WERI-Rb-1 (cell line): ENCODE results near the gene RGS11.
"Not testable (repeated sequence)": the region's sequence is repeated elsewhere in the genome, so short reads cannot be mapped to it uniquely, and the experiment has no call there.

Experiments used
- DNase-seq: peaks from one replicate; pipeline ENCODE4 v3.0.0-alpha.2; 2020
- H3K27ac ChIP-seq: fragments of 250-450 bp; sonication (Bioruptor Pico); 2 replicates; pipeline ENCODE4 v1.5.1; 2020; ENCODE audit warnings: mild to moderate bottlenecking, moderate library complexity
- H3K27me3 ChIP-seq: fragments of 250-450 bp; sonication (Bioruptor Pico); 2 replicates; pipeline ENCODE4 v1.5.1; 2021; ENCODE audit warnings: mild to moderate bottlenecking, low read depth, moderate library complexity; ENCODE audit not compliant: insufficient read depth, severe bottlenecking
- H3K36me3 ChIP-seq: fragments of 250-450 bp; sonication (Bioruptor Pico); 2 replicates; pipeline ENCODE4 v1.5.1; 2020; ENCODE audit warnings: mild to moderate bottlenecking, moderate library complexity
- H3K4me3 ChIP-seq: 2 replicates; pipeline ENCODE4 v1.5.1; 2011; ENCODE audit warnings: low read depth, mild to moderate bottlenecking, control low read depth, low read length
- H3K9me3 ChIP-seq: fragments of 250-450 bp; sonication (Bioruptor Pico); 2 replicates; pipeline ENCODE4 v1.5.1; 2021; ENCODE audit warnings: mild to moderate bottlenecking, moderate library complexity; ENCODE audit not compliant: severe bottlenecking
- CTCF ChIP-seq: IDR thresholded peaks from 2 replicates; pipeline ENCODE4 v1.5.1; 2011; ENCODE audit warnings: low read depth, mild to moderate bottlenecking, control low read depth, inconsistent platforms, low read length

Gene RGS11

GRCh38 chr16:261031-261691 is 14.6 kb downstream of the RGS11 start:
- Histone ChIP-seq H3K36me3 (peaks cover 10% of the 10 kb centered on the region), H3K9me3 (no peaks in the 10 kb centered on the region), H3K27me3 (no peaks in the 10 kb centered on the region), H3K4me3 (no peak overlapping the region), H3K27ac (no peak overlapping the region)
- TF ChIP-seq CTCF, result no peak
- DNase-seq, result peak; percentile 13

GRCh38 chr16:260326-260725 is 15.4 kb downstream of the RGS11 start:
- no peak for TF ChIP-seq CTCF
- Histone ChIP-seq H3K9me3 (no peaks in the 10 kb centered on the region), H3K36me3 (peaks cover 18% of the 10 kb centered on the region), H3K27ac (no peak overlapping the region), H3K4me3 (no peak overlapping the region), H3K27me3 (no peaks in the 10 kb centered on the region)
- no peak for DNase-seq

GRCh38 chr16:259814-260253 is 15.9 kb downstream of the RGS11 start:
- peaks cover 23% of the 10 kb centered on the region for H3K36me3 ChIP-seq
- peak; percentile 14 for DNase-seq
- H3K4me3 ChIP-seq, result no peak overlapping the region
- TF ChIP-seq CTCF, result no peak
- no peaks in the 10 kb centered on the region for H3K9me3 ChIP-seq
- H3K27ac ChIP-seq, result no peak overlapping the region
- no peaks in the 10 kb centered on the region for H3K27me3 ChIP-seq

- Histone ChIP-seq H3K36me3 (peaks cover 26% of the 10 kb centered on the region), H3K9me3 (no peaks in the 10 kb centered on the region), H3K27ac (no peak overlapping the region), H3K4me3 (no peak overlapping the region), H3K27me3 (no peaks in the 10 kb centered on the region)
- TF ChIP-seq CTCF, result no peak
- no peak for DNase-seq
Observed at GRCh38 chr16:259226-259625, 16.5 kb downstream of the RGS11 start.

- peaks cover 27% of the 10 kb centered on the region for H3K36me3 ChIP-seq
- not testable (repeated sequence) for H3K4me3 ChIP-seq
Observed at GRCh38 chr16:258091-258490, 17.7 kb downstream of the RGS11 start.

GRCh38 chr16:255183-255582 is 20.6 kb downstream of the RGS11 start:
- Histone ChIP-seq H3K27ac (no peak overlapping the region), H3K9me3 (no peaks in the 10 kb centered on the region), H3K36me3 (peaks cover 24% of the 10 kb centered on the region), H3K27me3 (no peaks in the 10 kb centered on the region), H3K4me3 (no peak overlapping the region)
- no peak for TF ChIP-seq CTCF
- no peak for DNase-seq

More at GRCh38 chr16:258091-258490, 17.7 kb downstream of the RGS11 start:
- DNase-seq, H3K9me3 ChIP-seq, H3K27me3 ChIP-seq: not testable (repeated sequence)
- H3K27ac ChIP-seq, result peak overlapping the region; percentile 48
